Gastrocnemius medialis (tissue), 4 donors: ENCODE measurements around the gene RIMKLB. TPM values are rescaled to one million over a fixed set of nuclear protein-coding genes. Genes with fewer than 3 reads are reported as not detected.
"Not testable (repeated sequence)": the region's sequence is repeated elsewhere in the genome, so short reads cannot be mapped to it uniquely, and the experiment has no call there.

Experiments used
- ATAC-seq, 2 donors: fragments of 150-250 bp; one replicate each; pipeline ENCODE4 v1.9.1; 2016
- DNase-seq, 2 donors: peaks; one replicate each; pipeline ENCODE4 v3.0.0-alpha.2; 2019
- H3K27ac ChIP-seq, 4 donors: fragments of 200-600 bp; sonication (generic); 1 replicate in 1 of 4; 2 replicates in 3 of 4; pipeline ENCODE4 v1.5.1; 2016 to 2018; ENCODE audit warnings: mild to moderate bottlenecking in 2 of 4, moderate library complexity in 1 of 4
- H3K27me3 ChIP-seq, 3 donors: fragments of 200-600 bp; sonication (generic) in 2 of 3; 1 replicate in 1 of 3; 2 replicates in 2 of 3; pipeline versions ENCODE4 v1.5.1 to v1.6.0; 2016 to 2019; ENCODE audit warnings: mild to moderate bottlenecking in 1 of 3, moderate library complexity in 1 of 3
- H3K36me3 ChIP-seq, 2 donors: fragments of 200-600 bp; sonication (generic) in 1 of 2; one replicate each; pipeline ENCODE4 v1.5.1; 2017 to 2018
- H3K4me1 ChIP-seq, 2 donors: fragments of 200-600 bp; sonication (generic) in 1 of 2; one replicate each; pipeline ENCODE4 v1.5.1; 2016 to 2017; ENCODE audit warnings: mild to moderate bottlenecking in 2 of 2
- H3K4me3 ChIP-seq, 4 donors: fragments of 200-600 bp; sonication (generic) in 3 of 4; 1 replicate in 1 of 4; 2 replicates in 3 of 4; pipeline ENCODE4 v1.5.1; 2016 to 2019; ENCODE audit warnings: mild to moderate bottlenecking in 2 of 4
- H3K9me3 ChIP-seq, 3 donors: fragments of 200-600 bp; sonication (generic) in 2 of 3; 1 replicate in 1 of 3; 2 replicates in 2 of 3; pipeline ENCODE4 v1.5.1; 2016 to 2019
- CTCF ChIP-seq, 5 experiments: fragments of 450-650 bp in 3 of 5; fragments of 200-600 bp in 2 of 5; sonication (generic) in 2 of 5; IDR thresholded peaks in 4 of 5; conservative IDR thresholded peaks in 1 of 5; 1 replicate in 4 of 5; 2 replicates in 1 of 5; pipeline ENCODE4 v1.5.1; 2016 to 2019; ENCODE audit warnings: antibody characterized with exemption in 5 of 5, mild to moderate bottlenecking in 3 of 5, moderate library complexity in 3 of 5
- POLR2A ChIP-seq, 2 donors: fragments of 450-650 bp; IDR thresholded peaks; one replicate each; pipeline ENCODE4 v1.6.1; 2017; ENCODE audit warnings: antibody characterized with exemption in 2 of 2, mild to moderate bottlenecking in 2 of 2, moderate library complexity in 2 of 2
- in situ Hi-C, 4 donors: fragments of 200-750 bp; cut with MboI; loops; one replicate each; pipeline versions ENCODE4 v1.15.0 to v1.8.0; 2017; ENCODE audit warnings: low sequenced_read_pairs in 4 of 4
- intact Hi-C: fragments of 100-400 bp; cut with DNase I; formaldehyde crosslinking; loops from one replicate; pipeline ENCODE4 v1.15.1; 2023; ENCODE audit warnings: low total_unique reads
- total RNA-seq, 4 donors: library from RNA; depleted of rRNA; stranded (reverse); fragments of >200 nt; gene quantifications; one replicate each; pipeline versions ENCODE4 v1.1.0 to v1.2.3, GENCODE V29; 2016

The RIMKLB gene
- total RNA-seq, 4 donors from 2014 or later = 6.9 to 13.7 (median 11.5) TPM

- in situ Hi-C loops (no loop called here), intact Hi-C loops (no loop called here)
- H3K27me3 ChIP-seq = no peaks in the 10 kb centered on the region
- H3K36me3 ChIP-seq = no peaks in the 10 kb centered on the region
- peaks cover 11 to 20% of the 10 kb centered on the region in 2 donors for H3K4me1 ChIP-seq
- ATAC-seq (no peak), DNase-seq (no peak)
- H3K4me3 ChIP-seq = no peak overlapping the region
- H3K9me3 ChIP-seq = peaks cover 0 to 3% (median 0%) of the 10 kb centered on the region in 3 donors
- TF ChIP-seq CTCF (IDR thresholded peaks at IDR 0.05 in 4 of 5, conservative IDR thresholded peaks at IDR 0.05 in 1 of 5) (no peak), POLR2A (IDR thresholded peaks at IDR 0.05) (no peak)
- no peak overlapping the region for H3K27ac ChIP-seq
These were observed 44.7 kb downstream of the RIMKLB start for GRCh38 chr12:8742501-8742900.

- H3K27me3 ChIP-seq, H3K27ac ChIP-seq, H3K36me3 ChIP-seq, ATAC-seq, intact Hi-C loops, H3K4me3 ChIP-seq, H3K9me3 ChIP-seq, in situ Hi-C loops, DNase-seq: not testable (repeated sequence)
- H3K4me1 ChIP-seq = peaks cover 11 to 20% of the 10 kb centered on the region in 2 donors
These were observed 45.3 kb downstream of the RIMKLB start for GRCh38 chr12:8743121-8743520.

- H3K36me3 ChIP-seq, ATAC-seq, DNase-seq, H3K27me3 ChIP-seq, H3K27ac ChIP-seq, H3K9me3 ChIP-seq, H3K4me3 ChIP-seq, intact Hi-C loops, in situ Hi-C loops: not testable (repeated sequence)
- H3K4me1 ChIP-seq = peaks cover 11 to 20% of the 10 kb centered on the region in 2 donors
These were observed 47.8 kb downstream of the RIMKLB start for GRCh38 chr12:8745631-8746030.

- Histone ChIP-seq H3K27ac (no peak overlapping the region), H3K9me3 (no peaks in the 10 kb centered on the region), H3K4me3 (no peak overlapping the region), H3K4me1 (peaks cover 11 to 20% of the 10 kb centered on the region in 2 donors), H3K36me3 (peaks cover 0 to 13% of the 10 kb centered on the region in 2 donors), H3K27me3 (no peaks in the 10 kb centered on the region)
- ATAC-seq = no peak
- DNase-seq = no peak
- TF ChIP-seq CTCF (IDR thresholded peaks at IDR 0.05 in 4 of 5, conservative IDR thresholded peaks at IDR 0.05 in 1 of 5) (no peak), POLR2A (IDR thresholded peaks at IDR 0.05) (no peak)
- intact Hi-C loops (no loop called here), in situ Hi-C loops (no loop called here)
These were observed 48.3 kb downstream of the RIMKLB start for GRCh38 chr12:8746046-8746445.

- ATAC-seq, H3K27ac ChIP-seq, in situ Hi-C loops, H3K4me3 ChIP-seq, DNase-seq, H3K9me3 ChIP-seq, H3K4me1 ChIP-seq, intact Hi-C loops, H3K27me3 ChIP-seq: not testable (repeated sequence)
- peaks cover 0 to 13% of the 10 kb centered on the region in 2 donors for H3K36me3 ChIP-seq
These were observed 62.3 kb downstream of the RIMKLB start for GRCh38 chr12:8760076-8760475.

- H3K4me1 ChIP-seq, in situ Hi-C loops: not testable (repeated sequence)
These were observed 64.9 kb downstream of the RIMKLB start for GRCh38 chr12:8762701-8763100.

GRCh38 chr12:8766121-8766520, 68.3 kb downstream of the RIMKLB start:
- H3K36me3 ChIP-seq, intact Hi-C loops, H3K27me3 ChIP-seq, DNase-seq, in situ Hi-C loops, H3K4me3 ChIP-seq, H3K9me3 ChIP-seq, ATAC-seq, H3K27ac ChIP-seq, H3K4me1 ChIP-seq: not testable (repeated sequence)

More at GRCh38 chr12:8762701-8763100, 64.9 kb downstream of the RIMKLB start:
- H3K9me3 ChIP-seq, H3K4me3 ChIP-seq, DNase-seq, H3K27ac ChIP-seq, H3K27me3 ChIP-seq, H3K36me3 ChIP-seq, ATAC-seq, intact Hi-C loops: not testable (repeated sequence)
